ENCODE measurements around the gene MVB12B.
A peak's percentile ranks its signal among the peaks of the same experiment; 100 is the strongest.

Gene MVB12B

GRCh38 chr9:126500600-126501382, 174.2 kb downstream of the MVB12B start:
- Mint-ChIP-seq H3K9me3 (no peaks in the 10 kb centered on the region), H3K36me3 (no peaks in the 10 kb centered on the region), H3K27ac (no peak overlapping the region)

DNA sequence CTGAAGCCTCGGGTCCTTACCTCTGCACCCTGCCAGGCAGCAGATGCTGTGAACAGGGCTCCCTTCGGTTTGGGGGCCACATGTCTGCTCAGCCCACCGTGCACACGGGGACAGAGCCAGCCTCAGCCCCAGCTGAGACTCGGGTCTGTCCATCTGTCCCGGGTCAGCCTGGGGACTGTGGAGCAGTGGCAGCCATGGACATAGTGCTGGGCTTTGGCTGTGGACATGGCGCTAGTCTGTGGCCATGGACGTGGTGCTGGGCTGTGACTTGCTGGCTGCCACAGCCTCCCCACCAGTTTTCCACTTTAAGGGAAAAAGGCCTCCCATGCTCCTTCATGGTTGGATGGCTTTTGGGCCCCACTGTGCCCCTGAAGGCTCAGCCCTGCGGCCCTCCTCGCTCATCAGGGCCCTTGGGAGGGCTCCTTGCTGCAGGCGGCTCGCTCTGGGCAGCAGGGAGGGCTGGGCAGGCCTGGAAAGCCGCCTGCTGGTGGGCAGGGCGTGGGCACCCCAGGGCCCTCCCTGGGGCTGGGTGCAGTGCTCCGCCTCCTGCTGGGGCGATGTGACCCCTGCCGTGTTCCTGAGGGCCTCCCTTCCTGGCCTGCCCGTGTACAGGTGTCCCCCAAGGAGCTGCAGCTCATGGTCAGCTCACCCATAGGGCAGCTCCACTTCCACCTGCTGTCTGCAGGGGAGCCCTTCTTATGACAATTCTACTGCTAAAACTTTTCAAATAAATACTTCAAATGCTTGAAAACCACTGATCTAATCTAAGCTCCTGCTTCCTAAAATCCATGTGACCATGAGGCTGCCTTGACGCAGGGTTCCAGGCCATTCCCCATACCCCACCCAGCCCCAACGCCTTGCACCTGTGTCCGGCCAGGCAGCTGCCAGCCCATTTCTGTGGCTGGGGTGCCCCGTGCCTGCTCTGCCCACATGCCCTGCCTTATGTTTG, 175.0 kb downstream of the MVB12B start:
- Mint-ChIP-seq H3K27me3 (peaks cover 6% of the 10 kb centered on the region), H3K27ac (no peak overlapping the region), H3K9me3 (no peaks in the 10 kb centered on the region), H3K4me1 (peaks cover 3% of the 10 kb centered on the region), H3K36me3 (no peaks in the 10 kb centered on the region), H3K4me3 (no peak overlapping the region)

More at GRCh38 chr9:126500600-126501382, 174.2 kb downstream of the MVB12B start:
- peak overlapping the region; percentile 42 for H3K4me3 Mint-ChIP-seq
- peaks cover 3% of the 10 kb centered on the region for H3K4me1 Mint-ChIP-seq
- peaks cover 6% of the 10 kb centered on the region for H3K27me3 Mint-ChIP-seq

DNA sequence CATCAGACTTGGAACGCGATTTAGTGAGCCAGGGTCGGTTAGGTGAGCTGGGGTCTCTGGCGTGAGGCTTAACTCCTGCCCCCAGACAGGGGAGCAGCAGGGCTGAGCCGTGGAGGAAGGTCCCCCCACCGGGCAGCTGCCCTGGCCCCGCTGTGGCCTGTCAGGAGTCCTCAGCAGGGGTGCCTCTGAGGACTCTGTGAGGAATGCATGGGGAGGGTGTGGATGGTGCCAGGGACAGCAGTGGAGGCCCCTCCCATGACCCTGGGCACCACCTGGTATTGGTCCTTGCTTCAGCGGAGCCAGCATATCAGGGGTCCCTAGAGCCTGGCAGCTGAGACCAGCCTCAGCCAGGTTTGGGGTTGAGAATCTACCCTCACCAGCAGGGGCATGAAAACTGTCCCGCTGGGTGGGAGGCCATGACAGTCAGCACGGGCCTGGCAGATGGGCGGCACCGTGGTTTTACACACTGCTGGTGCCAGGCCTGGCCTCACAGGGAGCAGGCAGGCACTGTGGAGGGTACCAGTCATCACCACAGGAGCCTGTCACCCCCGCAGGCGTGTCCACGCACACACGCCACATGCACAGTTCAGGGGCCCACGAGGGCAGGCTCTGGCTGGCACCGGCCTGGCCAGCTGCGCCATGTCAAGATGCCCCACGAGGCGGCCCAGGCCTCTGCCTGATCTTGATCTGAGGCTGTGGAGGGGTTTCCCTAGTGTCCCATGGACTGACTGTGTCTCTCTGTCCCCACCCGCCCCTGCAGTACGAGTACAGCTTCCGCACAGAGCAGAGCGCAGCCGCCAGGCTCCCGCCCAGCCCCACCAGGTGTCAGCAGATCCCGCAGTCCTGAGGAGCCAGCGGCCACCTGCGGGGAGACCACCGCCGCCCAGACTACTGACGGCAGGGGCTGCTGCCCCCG, 176.0 kb downstream of the MVB12B start:
- H3K27ac Mint-ChIP-seq = no peak overlapping the region
- H3K36me3 Mint-ChIP-seq = no peaks in the 10 kb centered on the region
- peaks cover 3% of the 10 kb centered on the region for H3K4me1 Mint-ChIP-seq
- H3K9me3 Mint-ChIP-seq = no peaks in the 10 kb centered on the region
- peaks cover 6% of the 10 kb centered on the region for H3K27me3 Mint-ChIP-seq
- H3K4me3 Mint-ChIP-seq = no peak overlapping the region

GRCh38 chr9:126503333-126504085, 176.9 kb downstream of the MVB12B start:
- H3K4me3 Mint-ChIP-seq = no peak overlapping the region
- H3K36me3 Mint-ChIP-seq = no peaks in the 10 kb centered on the region
- H3K9me3 Mint-ChIP-seq = no peaks in the 10 kb centered on the region

GRCh38 chr9:126504086-126504976, 177.7 kb downstream of the MVB12B start:
- Mint-ChIP-seq H3K27ac (no peak overlapping the region), H3K36me3 (no peaks in the 10 kb centered on the region), H3K4me1 (peaks cover 3% of the 10 kb centered on the region), H3K9me3 (no peaks in the 10 kb centered on the region), H3K4me3 (no peak overlapping the region), H3K27me3 (peaks cover 11% of the 10 kb centered on the region)

More at GRCh38 chr9:126503333-126504085, 176.9 kb downstream of the MVB12B start:
- H3K27me3 Mint-ChIP-seq = peaks cover 6% of the 10 kb centered on the region
- H3K27ac Mint-ChIP-seq = no peak overlapping the region
- H3K4me1 Mint-ChIP-seq = peaks cover 3% of the 10 kb centered on the region

GRCh38 chr9:126504977-126505455, 178.4 kb downstream of the MVB12B start:
- no peaks in the 10 kb centered on the region for H3K36me3 Mint-ChIP-seq
- peaks cover 13% of the 10 kb centered on the region for H3K27me3 Mint-ChIP-seq
- H3K4me3 Mint-ChIP-seq = no peak overlapping the region
- no peak overlapping the region for H3K27ac Mint-ChIP-seq
- no peaks in the 10 kb centered on the region for H3K9me3 Mint-ChIP-seq
- H3K4me1 Mint-ChIP-seq = peaks cover 3% of the 10 kb centered on the region

DNA sequence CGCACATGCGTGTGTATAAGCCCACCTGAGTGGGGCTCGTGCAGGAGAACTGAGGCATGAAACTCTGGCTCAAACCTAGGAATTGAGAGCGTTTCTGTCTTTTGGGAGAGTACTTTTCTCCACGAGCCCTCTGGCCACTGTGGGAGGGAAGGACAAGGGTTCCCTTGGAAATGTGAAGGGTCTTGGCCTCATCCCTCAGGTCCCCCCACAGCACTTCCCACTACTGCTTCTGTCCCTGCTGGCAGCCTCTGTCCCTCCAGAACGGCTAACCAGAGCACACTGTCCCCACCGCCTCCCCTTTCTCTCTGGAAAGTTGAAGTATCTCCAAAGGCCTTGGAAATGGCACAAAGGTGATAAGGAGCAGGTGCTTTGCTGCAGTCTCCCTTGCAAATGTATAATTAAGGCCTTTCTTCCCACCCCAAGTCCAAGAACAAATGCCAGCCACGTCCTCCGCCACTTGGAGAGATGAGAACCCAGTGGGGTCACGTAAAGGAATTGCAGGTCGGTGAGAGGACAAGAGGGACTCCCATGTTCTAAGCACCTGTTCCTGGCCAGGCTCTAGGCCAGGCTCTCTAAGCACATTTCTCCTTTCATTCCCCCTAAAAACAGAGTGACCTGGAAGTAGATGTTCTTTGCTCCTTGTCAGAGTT, 179.2 kb downstream of the MVB12B start:
- no peaks in the 10 kb centered on the region for H3K9me3 Mint-ChIP-seq
- H3K27ac Mint-ChIP-seq = no peak overlapping the region
- H3K4me1 Mint-ChIP-seq = peaks cover 1% of the 10 kb centered on the region
- peaks cover 9% of the 10 kb centered on the region for H3K27me3 Mint-ChIP-seq
- no peaks in the 10 kb centered on the region for H3K36me3 Mint-ChIP-seq
- H3K4me3 Mint-ChIP-seq = no peak overlapping the region

- Mint-ChIP-seq H3K4me1 (no peaks in the 10 kb centered on the region), H3K27me3 (peaks cover 12% of the 10 kb centered on the region), H3K9me3 (no peaks in the 10 kb centered on the region), H3K27ac (no peak overlapping the region), H3K36me3 (no peaks in the 10 kb centered on the region), H3K4me3 (no peak overlapping the region)
Measured at GRCh38 chr9:126506361-126507317, 180.0 kb downstream of the MVB12B start.

- Mint-ChIP-seq H3K27ac (no peak overlapping the region), H3K36me3 (no peaks in the 10 kb centered on the region), H3K9me3 (no peaks in the 10 kb centered on the region), H3K4me1 (no peaks in the 10 kb centered on the region), H3K4me3 (no peak overlapping the region), H3K27me3 (peaks cover 17% of the 10 kb centered on the region)
Measured at GRCh38 chr9:126507318-126508109, 180.9 kb downstream of the MVB12B start.

- H3K4me1 Mint-ChIP-seq = no peaks in the 10 kb centered on the region
- no peaks in the 10 kb centered on the region for H3K36me3 Mint-ChIP-seq
- H3K4me3 Mint-ChIP-seq = no peak overlapping the region
- H3K27me3 Mint-ChIP-seq = peaks cover 19% of the 10 kb centered on the region
- no peaks in the 10 kb centered on the region for H3K9me3 Mint-ChIP-seq
- H3K27ac Mint-ChIP-seq = no peak overlapping the region
Measured at GRCh38 chr9:126508171-126508591, 181.6 kb downstream of the MVB12B start.

- Mint-ChIP-seq H3K36me3 (no peaks in the 10 kb centered on the region), H3K9me3 (no peaks in the 10 kb centered on the region), H3K27me3 (peaks cover 20% of the 10 kb centered on the region), H3K27ac (no peak overlapping the region), H3K4me1 (no peaks in the 10 kb centered on the region), H3K4me3 (no peak overlapping the region)
Measured at GRCh38 chr9:126508928-126509327, 182.3 kb downstream of the MVB12B start.

GRCh38 chr9:126509718-126510117, 183.1 kb downstream of the MVB12B start:
- H3K9me3 Mint-ChIP-seq = no peaks in the 10 kb centered on the region
- H3K4me1 Mint-ChIP-seq = no peaks in the 10 kb centered on the region
- H3K27ac Mint-ChIP-seq = no peak overlapping the region
- H3K36me3 Mint-ChIP-seq = no peaks in the 10 kb centered on the region
- no peak overlapping the region for H3K4me3 Mint-ChIP-seq
- peaks cover 20% of the 10 kb centered on the region for H3K27me3 Mint-ChIP-seq
